Activated naive CD4-positive, alpha-beta T cell treated with anti-CD3 and anti-CD28 coated beads, Interleukin-2, amount 50 U/mL, for 72 hours (primary cell): ENCODE measurements around the gene ABHD17A. TPM values are rescaled to one million over a fixed set of nuclear protein-coding genes. Genes with fewer than 3 reads are reported as not detected.
"Not testable (repeated sequence)": the region's sequence is repeated elsewhere in the genome, so short reads cannot be mapped to it uniquely, and the experiment has no call there.

Experiments used
- ATAC-seq, 2 donors: fragments of 150-1000 bp; cut with Tn5 transposase; 2 replicates each; pipeline ENCODE4 v1.10.0; 2021; ENCODE audit warnings: mild to moderate bottlenecking in 2 of 2, moderate library complexity in 2 of 2
- DNase-seq, 2 donors: peaks; one replicate each; pipeline ENCODE4 v3.0.0; 2021 to 2022; ENCODE audit warnings: low spot score in 2 of 2
- H3K27ac Mint-ChIP-seq, 2 donors: one replicate each; pipeline ENCODE4 v1.8.0; 2022; ENCODE audit warnings: mild to moderate bottlenecking in 2 of 2, mixed read lengths in 2 of 2
- H3K36me3 Mint-ChIP-seq, 2 donors: one replicate each; pipeline ENCODE4 v1.8.0; 2022; ENCODE audit warnings: mixed read lengths in 2 of 2
- H3K9me3 Mint-ChIP-seq, 2 donors: one replicate each; pipeline ENCODE4 v1.8.0; 2022; ENCODE audit warnings: mixed read lengths in 2 of 2
- total RNA-seq, 2 donors: library from RNA; stranded (reverse); gene quantifications; one replicate each; pipeline ENCODE4 v1.2.3, GENCODE V29; 2022

Gene ABHD17A
- total RNA-seq, 2 donors from 2014 or later: 109 to 110 TPM

DNA sequence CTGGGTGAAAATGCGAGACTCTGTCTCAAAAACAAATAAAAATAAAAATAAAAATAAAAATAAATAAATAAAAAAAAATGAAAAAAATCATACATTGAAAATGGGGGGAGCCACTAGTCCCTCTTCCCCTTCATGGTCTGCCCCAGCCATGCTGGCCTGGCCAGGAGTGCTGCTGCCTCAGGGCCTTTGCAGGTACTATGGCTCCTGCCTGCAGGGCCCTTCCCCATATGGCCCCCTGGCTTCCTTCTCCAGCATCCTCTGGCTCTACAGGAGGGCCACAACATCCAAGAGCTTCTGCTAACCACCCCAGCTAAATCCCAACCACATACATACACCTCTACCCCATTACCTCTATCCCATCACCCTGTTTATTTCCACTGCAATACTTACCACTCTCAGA is 4.6 kb upstream of the ABHD17A start:
- H3K27ac Mint-ChIP-seq: peak overlapping the region in 1 of 2 donors; percentile 37
- peaks cover under 1% of the 10 kb centered on the region in 2 donors for H3K36me3 Mint-ChIP-seq
- no peaks in the 10 kb centered on the region for H3K9me3 Mint-ChIP-seq
- DNase-seq (no peak), ATAC-seq (no peak)

DNA sequence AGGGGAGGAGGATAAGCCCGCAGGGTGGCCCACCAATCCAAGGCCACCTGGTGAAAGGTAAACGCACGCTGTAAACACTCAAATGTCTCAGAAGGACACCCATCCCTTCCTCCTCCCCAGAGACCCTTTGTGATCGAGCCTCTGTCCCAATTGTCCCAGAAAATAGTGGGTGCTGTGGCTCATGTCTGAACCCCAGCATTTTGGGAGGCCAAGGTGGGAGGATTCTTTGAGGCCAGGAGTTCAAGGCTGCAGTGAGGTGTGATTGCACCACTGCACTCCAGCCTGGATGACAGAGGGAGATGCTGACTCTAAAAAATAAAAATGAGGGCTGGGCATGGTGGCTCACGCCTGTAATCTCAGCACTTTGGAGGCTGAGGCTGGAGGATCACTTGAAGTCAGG is 3.1 kb upstream of the ABHD17A start:
- Mint-ChIP-seq H3K36me3 (peaks cover 14 to 15% of the 10 kb centered on the region in 2 donors), H3K9me3 (no peaks in the 10 kb centered on the region), H3K27ac (peak overlapping the region in 1 of 2 donors; percentile 67)
- DNase-seq: no peak
- no peak for ATAC-seq

DNA sequence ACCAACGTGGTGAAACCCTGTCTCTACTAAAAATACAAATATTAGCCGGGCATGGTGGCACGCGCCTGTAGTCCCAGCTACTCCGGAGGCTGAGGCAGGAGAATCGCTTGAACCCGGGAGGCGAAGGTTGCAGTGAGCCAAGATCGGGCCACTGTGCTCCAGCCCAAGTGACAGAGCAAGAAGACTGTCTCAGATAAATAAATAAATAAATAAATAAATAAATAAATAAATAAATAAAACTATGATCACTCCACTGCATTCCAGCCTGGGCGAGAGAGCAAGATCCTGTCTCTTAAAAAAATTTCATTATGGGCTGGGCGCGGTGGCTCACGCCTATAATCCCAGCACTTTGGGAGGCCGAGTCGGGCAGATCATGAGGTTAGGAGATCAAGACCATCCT is 1.1 kb upstream of the ABHD17A start:
- not testable (repeated sequence) for H3K9me3 Mint-ChIP-seq, DNase-seq, H3K27ac Mint-ChIP-seq, ATAC-seq
- H3K36me3 Mint-ChIP-seq: peaks cover 24 to 25% of the 10 kb centered on the region in 2 donors

DNA sequence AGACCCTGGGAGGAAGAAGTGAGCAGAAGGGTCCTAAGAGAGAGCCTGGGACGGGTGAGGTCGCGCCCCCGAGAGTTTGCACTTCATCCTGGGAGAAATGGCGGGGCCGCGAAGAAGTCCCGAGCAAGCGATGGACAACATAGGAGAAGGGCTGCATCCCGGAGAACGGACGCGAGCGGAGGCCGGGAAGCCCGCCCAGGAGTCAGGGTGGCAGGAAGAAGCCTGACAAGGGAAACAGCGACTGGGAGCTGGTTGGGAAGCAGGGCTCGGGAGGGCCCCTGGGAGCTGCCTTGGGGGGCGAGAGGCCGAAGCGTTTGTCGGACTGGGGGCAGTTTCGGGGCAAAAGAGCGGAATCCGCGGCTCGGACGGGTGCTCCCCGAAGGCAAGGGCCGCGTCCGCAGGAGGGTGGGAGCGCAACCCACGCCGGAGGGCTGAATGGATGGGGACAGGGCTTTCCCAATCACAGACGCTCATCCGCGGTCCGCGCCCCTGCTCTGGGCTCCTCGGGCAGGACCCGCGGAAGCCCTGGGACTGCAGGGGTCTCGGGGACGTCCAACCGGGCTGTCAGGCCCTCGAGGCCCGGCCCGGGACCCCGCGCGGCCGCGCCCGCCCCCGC is 469 bp downstream of the ABHD17A start:
- no peak for DNase-seq
- no peaks in the 10 kb centered on the region for H3K9me3 Mint-ChIP-seq
- peak in 1 of 2 donors; percentile 14 for ATAC-seq
- peaks cover 24 to 25% of the 10 kb centered on the region in 2 donors for H3K36me3 Mint-ChIP-seq
- peak overlapping the region; percentile 85 to 99 for H3K27ac Mint-ChIP-seq

DNA sequence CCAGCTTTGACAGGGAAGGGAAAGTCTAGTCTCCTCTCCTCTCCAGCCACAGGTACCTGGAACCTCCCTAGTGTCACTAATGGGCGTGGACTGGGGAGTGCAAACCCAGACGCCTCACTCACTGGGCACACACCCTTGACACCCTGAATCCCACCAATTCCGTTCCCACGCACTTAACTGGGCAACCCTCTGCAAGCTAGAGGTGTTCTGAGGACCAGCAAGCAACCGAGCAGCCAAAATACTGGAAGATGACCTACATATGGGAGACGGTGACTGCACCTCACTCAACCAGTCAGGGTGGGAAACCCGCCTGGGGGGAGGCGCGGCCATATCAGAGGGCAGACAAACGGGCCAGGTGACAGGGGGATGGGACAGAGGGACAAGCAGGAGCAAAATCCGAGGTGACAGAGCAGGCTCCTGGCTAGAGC is 991 bp downstream of the ABHD17A start:
- DNase-seq (no peak), ATAC-seq (peak; percentile 21 to 26)
- peaks cover 24 to 25% of the 10 kb centered on the region in 2 donors for H3K36me3 Mint-ChIP-seq
- peak overlapping the region; percentile 85 to 99 for H3K27ac Mint-ChIP-seq
- no peaks in the 10 kb centered on the region for H3K9me3 Mint-ChIP-seq

DNA sequence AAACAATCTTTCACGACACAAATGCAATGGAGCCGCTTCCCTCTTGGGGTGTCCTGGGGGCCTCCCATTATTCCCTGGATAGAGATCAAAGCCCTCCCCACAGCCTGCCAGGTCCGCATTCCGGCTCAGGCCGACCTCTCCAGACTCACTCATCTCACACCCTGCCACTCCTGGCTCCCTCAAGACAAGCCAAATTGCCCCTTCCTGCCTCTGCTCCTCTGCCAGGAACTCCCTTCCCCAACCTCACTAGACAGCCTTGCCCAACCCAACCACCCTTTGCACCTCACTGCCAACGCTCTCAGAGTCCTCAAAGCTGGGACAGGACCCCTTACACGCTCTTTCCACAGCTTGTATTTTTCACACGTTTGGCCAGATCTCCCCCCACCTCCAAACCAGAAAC is 1.5 kb downstream of the ABHD17A start:
- H3K27ac Mint-ChIP-seq: peak overlapping the region; percentile 85 to 99
- H3K9me3 Mint-ChIP-seq: no peaks in the 10 kb centered on the region
- DNase-seq: no peak
- peaks cover 24 to 25% of the 10 kb centered on the region in 2 donors for H3K36me3 Mint-ChIP-seq
- ATAC-seq: peak in 1 of 2 donors; percentile 25

DNA sequence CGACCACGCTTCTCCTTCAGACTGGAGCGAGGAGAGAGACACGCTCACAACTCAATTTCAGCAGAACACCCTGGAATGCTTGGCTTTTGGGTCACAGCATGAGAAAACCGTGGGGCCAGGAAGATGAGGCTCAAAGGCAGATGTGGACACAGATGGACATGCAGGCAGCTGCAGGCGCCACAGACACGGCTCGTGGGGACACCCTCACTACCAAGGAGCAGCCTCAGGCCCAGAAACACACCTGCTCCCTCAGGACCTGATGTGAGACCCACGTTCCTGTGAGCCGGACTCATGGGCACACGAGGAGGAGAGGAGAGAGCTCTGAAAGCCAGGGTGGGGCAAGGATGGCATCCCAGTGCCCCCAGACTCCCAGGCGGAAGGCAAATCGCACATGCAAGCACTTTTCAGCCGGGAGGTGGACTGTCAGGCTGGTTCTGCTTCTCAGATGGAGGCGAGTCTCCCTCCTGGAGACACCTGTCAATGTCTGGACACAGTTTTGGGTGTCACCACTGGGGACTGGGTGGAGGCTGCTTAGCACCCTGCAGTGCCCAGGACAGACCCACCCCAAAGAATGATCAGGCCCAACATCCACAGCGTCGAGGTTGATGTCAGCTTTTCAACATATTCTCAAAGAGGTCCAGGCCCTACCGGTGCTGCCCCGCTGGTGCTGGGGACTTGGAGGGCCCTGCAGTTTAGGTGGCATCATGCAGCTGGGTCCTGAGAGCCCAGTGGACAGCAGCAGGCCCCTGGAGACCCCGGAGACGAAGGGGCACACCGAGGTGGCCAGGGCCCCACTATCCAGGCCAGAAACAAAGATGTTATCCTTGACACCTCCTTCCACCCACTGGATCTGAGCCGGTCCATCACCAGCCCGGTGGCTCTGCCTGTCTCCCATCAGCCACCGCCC is 2.3 kb downstream of the ABHD17A start:
- ATAC-seq (no peak), DNase-seq (no peak)
- Mint-ChIP-seq H3K9me3 (no peaks in the 10 kb centered on the region), H3K36me3 (peaks cover 24 to 25% of the 10 kb centered on the region in 2 donors), H3K27ac (peak overlapping the region; percentile 85 to 99)

DNA sequence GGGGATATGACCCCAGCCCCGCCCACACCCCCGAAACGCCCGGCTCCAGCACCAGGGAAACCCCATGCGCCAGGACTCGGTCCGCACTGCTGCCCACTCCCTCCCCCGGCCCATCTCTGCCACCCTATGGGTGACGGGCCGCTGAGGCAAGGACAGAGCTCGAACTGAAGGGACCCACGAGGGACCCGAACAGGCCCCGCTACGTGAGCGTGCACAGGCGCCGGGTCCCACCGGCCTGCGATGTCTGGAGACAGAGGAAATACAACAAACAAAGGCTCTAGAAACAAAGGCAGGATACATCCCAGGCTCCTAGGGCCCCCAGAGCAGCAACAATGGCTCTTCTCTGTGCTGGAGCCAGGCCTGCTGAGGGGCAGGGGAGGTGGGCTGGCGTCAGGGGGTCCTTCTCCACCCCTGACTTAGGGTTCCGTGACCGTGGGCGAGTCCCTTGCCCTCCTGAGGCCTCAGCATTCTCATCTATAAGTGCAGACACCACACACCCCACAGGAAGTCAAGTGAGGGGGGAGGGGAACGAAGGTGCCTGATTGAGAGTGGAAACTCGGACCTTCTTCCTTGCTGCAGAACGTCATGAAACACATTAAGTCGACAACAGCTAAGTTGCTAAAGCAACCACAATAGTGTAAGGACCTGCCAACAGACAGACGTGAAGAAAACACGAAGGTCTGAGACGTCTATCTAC is 3.1 kb downstream of the ABHD17A start:
- peak overlapping the region; percentile 85 to 99 for H3K27ac Mint-ChIP-seq
- H3K36me3 Mint-ChIP-seq: peaks cover 24 to 25% of the 10 kb centered on the region in 2 donors
- H3K9me3 Mint-ChIP-seq: no peaks in the 10 kb centered on the region
- peak; percentile 38 to 63 for ATAC-seq
- DNase-seq: no peak

DNA sequence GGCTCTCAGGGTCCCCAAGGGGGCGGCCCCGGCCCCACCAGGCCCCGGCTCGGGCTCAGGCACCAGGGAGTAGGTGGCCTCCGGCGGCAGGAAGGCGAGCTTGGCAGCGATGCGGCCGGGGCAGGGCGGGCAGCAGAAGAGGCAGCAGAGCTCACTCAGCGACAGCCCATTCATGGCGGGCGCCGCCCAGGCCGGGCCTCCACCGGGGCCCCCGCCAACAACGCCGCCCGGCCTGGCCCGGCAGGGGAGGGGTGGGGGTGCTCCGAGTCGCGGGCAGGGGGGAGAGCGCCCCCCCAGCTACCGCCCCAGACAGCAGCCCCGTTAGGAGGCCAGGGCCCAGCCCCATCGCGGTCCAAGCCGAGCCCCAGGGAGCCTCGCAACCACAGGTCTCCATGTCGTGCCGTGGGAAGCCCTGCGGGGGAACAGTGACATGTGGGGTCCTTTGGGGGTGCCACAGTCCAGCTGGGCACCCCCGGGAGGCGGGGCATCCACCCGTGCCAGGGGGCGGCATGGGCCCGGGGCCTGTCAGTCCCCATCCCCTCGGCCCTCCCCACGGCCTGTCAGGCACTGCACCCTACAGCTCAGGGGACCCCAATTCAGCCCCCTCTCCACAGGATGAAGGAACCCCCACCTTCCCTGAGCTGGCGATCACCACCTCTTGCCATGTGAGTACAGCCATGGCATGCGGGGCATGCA is 3.8 kb downstream of the ABHD17A start:
- not testable (repeated sequence) for H3K9me3 Mint-ChIP-seq, ATAC-seq, DNase-seq
- peaks cover 24 to 25% of the 10 kb centered on the region in 2 donors for H3K36me3 Mint-ChIP-seq
- H3K27ac Mint-ChIP-seq: peak overlapping the region; percentile 84 to 85

DNA sequence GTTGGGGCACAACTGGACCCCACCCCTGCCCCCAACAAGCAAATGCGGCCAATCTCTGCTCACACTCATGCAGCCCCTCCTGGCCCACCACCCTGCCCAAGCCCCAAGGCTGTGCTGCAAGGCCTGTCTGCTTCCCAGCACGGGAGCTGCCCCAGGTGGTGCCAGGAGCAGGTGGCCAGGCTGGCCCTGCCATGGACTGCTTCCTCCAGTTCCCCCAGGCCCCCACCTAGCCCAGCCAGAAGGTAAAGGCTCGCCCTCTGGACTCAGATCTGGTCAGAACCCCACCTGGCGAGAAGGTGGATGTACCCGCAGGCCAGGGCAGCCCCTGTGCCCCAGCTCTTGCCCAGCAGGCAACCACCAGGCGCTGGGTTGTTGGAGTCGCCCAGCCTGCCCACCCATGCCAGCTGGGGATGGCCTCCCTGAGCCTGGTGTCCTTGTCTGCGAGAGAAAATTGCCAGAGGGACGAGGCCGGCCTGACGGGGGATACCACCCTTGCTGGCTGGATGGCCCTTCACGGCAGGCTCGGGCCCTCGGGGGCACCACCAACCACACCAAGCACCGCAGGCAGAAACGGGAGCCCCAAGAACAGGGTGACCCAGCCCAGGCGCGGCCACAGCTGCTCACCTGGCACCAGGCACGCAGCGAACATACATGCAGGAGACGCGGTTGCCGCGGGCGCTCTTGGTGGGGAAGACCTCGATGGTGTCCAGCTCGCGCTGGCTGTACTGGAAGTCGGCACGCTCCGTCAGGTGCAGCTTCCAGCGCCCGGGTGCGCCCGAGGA is 4.5 kb downstream of the ABHD17A start:
- H3K27ac Mint-ChIP-seq: peak overlapping the region in 1 of 2 donors; percentile 46
- no peaks in the 10 kb centered on the region for H3K9me3 Mint-ChIP-seq
- peaks cover 24 to 25% of the 10 kb centered on the region in 2 donors for H3K36me3 Mint-ChIP-seq
- no peak for ATAC-seq
- DNase-seq: no peak

DNA sequence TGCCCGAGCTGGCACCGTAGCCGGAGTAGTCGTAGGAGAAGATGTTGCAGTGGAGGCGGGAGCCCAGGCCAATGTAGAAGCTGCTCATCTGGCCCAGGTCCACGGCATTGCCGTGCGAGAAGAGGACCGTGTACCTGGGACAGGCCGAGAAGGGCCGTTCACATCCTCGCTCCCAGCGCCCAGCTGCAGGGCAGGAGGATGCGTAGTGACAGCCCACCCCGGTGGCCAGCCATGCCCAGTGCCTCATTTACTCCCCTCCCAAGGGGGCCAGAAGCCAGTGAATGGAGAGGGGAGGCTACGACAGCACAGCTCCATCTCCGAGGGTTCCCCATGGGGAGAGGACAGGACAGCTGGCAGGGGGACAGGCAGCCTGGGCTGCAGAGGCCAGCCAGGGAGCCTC is 5.3 kb downstream of the ABHD17A start:
- not testable (repeated sequence) for ATAC-seq, DNase-seq, H3K9me3 Mint-ChIP-seq
- Mint-ChIP-seq H3K36me3 (peaks cover 31% of the 10 kb centered on the region in 2 donors), H3K27ac (peak overlapping the region in 1 of 2 donors; percentile 50)

DNA sequence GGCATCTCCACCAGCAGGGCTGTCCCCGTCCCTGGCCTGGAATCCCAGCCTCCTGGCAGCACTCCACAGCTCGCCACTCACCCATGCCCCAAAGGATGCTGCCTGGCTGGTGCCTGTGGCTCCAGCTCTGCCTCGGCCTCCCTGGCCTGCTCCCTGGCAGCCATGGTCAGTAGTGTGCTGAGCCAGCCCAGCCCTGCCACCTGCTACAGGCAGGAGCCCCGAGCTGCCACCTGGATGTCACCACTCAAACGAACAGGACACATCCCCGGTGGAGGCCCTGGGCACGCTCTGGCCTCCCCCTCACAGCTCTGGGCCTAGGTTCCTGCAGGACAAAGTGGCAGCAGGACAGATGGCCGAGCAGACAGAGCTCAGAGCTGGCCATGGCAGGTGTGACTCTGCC is 6.7 kb downstream of the ABHD17A start:
- not testable (repeated sequence) for DNase-seq, ATAC-seq, H3K9me3 Mint-ChIP-seq
- Mint-ChIP-seq H3K27ac (peak overlapping the region in 1 of 2 donors; percentile 27), H3K36me3 (peaks cover 30 to 31% of the 10 kb centered on the region in 2 donors)

DNA sequence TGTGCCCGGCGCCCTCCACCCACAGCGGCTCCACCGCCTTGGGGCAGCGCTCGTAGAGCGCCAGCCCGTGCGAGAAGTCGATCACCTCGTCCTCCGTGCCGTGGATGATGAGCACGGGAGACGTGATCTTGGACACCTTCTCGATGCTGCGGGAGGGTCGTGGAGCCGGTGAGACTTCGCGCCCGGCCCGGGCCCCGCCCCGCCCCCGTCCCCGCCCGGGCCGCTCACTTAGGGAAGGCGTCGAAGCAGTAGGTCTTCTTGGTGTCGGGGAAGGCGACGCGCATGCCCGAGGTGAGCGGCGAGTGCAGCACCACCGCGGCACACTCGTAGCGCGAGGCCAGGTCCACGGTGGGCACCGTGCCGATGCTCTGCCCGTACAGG is 8.0 kb downstream of the ABHD17A start:
- not testable (repeated sequence) for H3K9me3 Mint-ChIP-seq, DNase-seq, H3K27ac Mint-ChIP-seq, ATAC-seq
- H3K36me3 Mint-ChIP-seq: peaks cover 19 to 21% of the 10 kb centered on the region in 2 donors

DNA sequence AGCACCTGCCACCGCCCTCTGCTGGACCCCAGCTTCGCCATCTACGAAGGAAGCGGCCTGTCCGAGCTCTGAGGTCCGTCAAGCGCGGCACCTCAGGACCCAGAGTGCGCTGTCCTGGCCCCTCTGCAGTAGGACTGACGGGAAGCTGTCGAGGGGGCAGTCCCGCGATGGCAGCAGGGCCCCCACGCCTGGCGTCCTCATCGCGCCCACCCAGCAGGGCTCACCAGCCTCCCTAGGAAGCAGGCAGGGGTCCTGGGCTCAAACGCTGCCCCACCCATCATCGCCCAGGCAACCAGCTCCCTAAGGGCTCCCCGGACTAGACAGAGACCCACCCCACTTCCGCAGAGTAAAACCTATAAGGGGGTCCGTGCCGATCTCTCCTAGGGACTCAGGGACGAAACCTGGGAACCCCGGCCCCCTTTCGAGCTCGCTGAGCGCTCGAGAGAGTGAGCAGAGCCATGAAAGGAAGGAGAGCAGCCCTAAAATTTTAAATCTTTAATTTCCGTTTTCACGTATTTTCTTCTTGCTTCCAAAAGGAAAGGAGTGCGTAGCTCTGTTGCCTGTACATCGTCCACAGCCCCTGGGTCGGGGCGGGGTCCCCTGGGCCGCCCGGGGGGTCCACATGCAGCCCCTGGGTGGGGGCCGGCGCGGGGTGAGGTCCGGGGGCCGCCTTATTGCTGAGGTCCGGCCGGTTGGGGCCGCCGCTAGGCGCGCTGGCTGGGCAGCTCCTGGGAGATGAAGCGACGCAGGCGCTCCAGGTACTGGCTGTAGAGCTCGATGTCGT is 8.6 kb downstream of the ABHD17A start:
- H3K9me3 Mint-ChIP-seq, DNase-seq: not testable (repeated sequence)
- peaks cover 19 to 20% of the 10 kb centered on the region in 2 donors for H3K36me3 Mint-ChIP-seq
- peak; percentile 11 to 20 for ATAC-seq
- peak overlapping the region; percentile 85 to 95 for H3K27ac Mint-ChIP-seq
